Tibial nerve (tissue), 4 donors: ENCODE results near the gene TH. TPM values are rescaled to one million over a fixed set of nuclear protein-coding genes. Genes with fewer than 3 reads are reported as not detected.

Source experiments
- DNase-seq, 2 donors: peaks; one replicate each; pipeline ENCODE4 v3.0.0-alpha.2; 2019; ENCODE audit warnings: low spot score in 2 of 2
- H3K27ac ChIP-seq, 4 donors: fragments of 200-600 bp; sonication (generic) in 3 of 4; one replicate each; pipeline ENCODE4 v1.5.1; 2017 to 2019; ENCODE audit warnings: mild to moderate bottlenecking in 1 of 4
- H3K27me3 ChIP-seq, 2 donors: fragments of 200-600 bp; sonication (generic) in 1 of 2; one replicate each; pipeline versions ENCODE4 v1.5.1 to v1.6.0; 2017 to 2019
- H3K36me3 ChIP-seq, 3 donors: fragments of 200-600 bp; sonication (generic); one replicate each; pipeline ENCODE4 v1.5.1; 2018 to 2019
- H3K4me1 ChIP-seq, 4 donors: fragments of 200-600 bp; sonication (generic) in 3 of 4; one replicate each; pipeline ENCODE4 v1.5.1; 2017 to 2019
- H3K4me3 ChIP-seq, 4 donors: fragments of 200-600 bp; sonication (generic) in 3 of 4; one replicate each; pipeline ENCODE4 v1.5.1; 2017 to 2019; ENCODE audit warnings: mild to moderate bottlenecking in 1 of 4, moderate library complexity in 1 of 4
- H3K9me3 ChIP-seq, 4 donors: fragments of 200-600 bp; sonication (generic) in 3 of 4; one replicate each; pipeline ENCODE4 v1.5.1; 2017 to 2019
- CTCF ChIP-seq, 5 experiments: fragments of 200-600 bp in 3 of 5; fragments of 450-650 bp in 2 of 5; sonication (generic) in 3 of 5; IDR thresholded peaks; one replicate each; pipeline ENCODE4 v1.5.1; 2016 to 2019; ENCODE audit warnings: antibody characterized with exemption in 5 of 5, mild to moderate bottlenecking in 3 of 5, moderate library complexity in 2 of 5
- EP300 ChIP-seq, 2 donors: sonication (generic); formaldehyde crosslinking; IDR thresholded peaks; one replicate each; pipeline ENCODE4 v1.6.1; 2017; ENCODE audit warnings: antibody characterized with exemption in 2 of 2, mild to moderate bottlenecking in 1 of 2
- POLR2A ChIP-seq, 2 donors: fragments of 450-650 bp; IDR thresholded peaks; one replicate each; pipeline ENCODE4 v1.6.1; 2017; ENCODE audit warnings: antibody characterized with exemption in 2 of 2, mild to moderate bottlenecking in 2 of 2, moderate library complexity in 2 of 2
- WGBS, 2 donors: methylation state at CpG; one replicate each; pipeline ENCODE4 v1.1.5; 2018; 5-methylcytosine and 5-hydroxymethylcytosine counted together
- total RNA-seq, 4 donors: library from RNA; depleted of rRNA; stranded (reverse); fragments of >200 nt; gene quantifications; one replicate each; pipeline ENCODE4 v1.1.0, GENCODE V29; 2016

TH gene
- total RNA-seq, 4 donors from 2014 or later = 1.3 TPM; not detected in 3

DNA sequence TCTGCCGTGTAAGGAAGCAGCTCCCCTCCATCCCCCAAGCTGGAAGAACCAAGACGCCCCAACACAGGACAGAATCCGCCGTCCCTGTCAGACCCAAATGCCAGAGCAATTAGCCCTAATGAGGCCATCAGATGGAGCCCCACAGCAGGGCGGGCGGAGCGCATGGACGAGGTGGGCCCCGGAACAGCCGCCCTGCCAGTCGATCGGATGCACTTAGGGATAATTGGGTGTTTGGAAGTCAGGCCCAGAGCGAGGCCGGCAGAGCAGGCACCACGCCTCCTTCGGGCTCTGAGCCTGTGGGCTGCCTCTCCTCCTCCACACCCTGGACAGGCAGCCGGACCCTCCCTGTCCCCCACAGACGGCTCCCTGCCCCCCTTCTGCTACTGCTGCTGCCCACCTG lies 5.5 kb upstream of the TH start:
- no peak for DNase-seq
- no peaks in the 10 kb centered on the region for H3K36me3 ChIP-seq
- peaks cover 0 to 17% of the 10 kb centered on the region in 2 donors for H3K27me3 ChIP-seq
- no peak overlapping the region for H3K27ac ChIP-seq
- WGBS, 2 donors = 25 to 37% methylated on average over 3 to 17 of the region's 18 CpGs
- peaks cover 0 to 5% (median 0%) of the 10 kb centered on the region in 4 donors for H3K4me1 ChIP-seq
- H3K9me3 ChIP-seq = no peaks in the 10 kb centered on the region
- H3K4me3 ChIP-seq = no peak overlapping the region
- TF ChIP-seq CTCF (IDR thresholded peaks at IDR 0.05) (no peak), POLR2A (IDR thresholded peaks at IDR 0.05) (no peak), EP300 (IDR thresholded peaks at IDR 0.05) (no peak)

- Histone ChIP-seq H3K4me1 (peaks cover 0 to 5% (median 0%) of the 10 kb centered on the region in 4 donors), H3K27me3 (peaks cover 0 to 12% of the 10 kb centered on the region in 2 donors), H3K4me3 (no peak overlapping the region), H3K9me3 (no peaks in the 10 kb centered on the region), H3K27ac (no peak overlapping the region), H3K36me3 (no peaks in the 10 kb centered on the region)
- WGBS, 2 donors = 91 to 93% methylated on average over 11 to 14 of the region's 14 CpGs
- no peak for DNase-seq
- no peak for TF ChIP-seq POLR2A (IDR thresholded peaks at IDR 0.05)
- TF ChIP-seq EP300 (IDR thresholded peaks at IDR 0.05) = no peak
- no peak for TF ChIP-seq CTCF (IDR thresholded peaks at IDR 0.05)
Measured at GRCh38 chr11:2176389-2176900, 4.8 kb upstream of the TH start.

GRCh38 chr11:2175659-2176058 lies 4.0 kb upstream of the TH start:
- no peaks in the 10 kb centered on the region for H3K9me3 ChIP-seq
- H3K4me3 ChIP-seq = no peak overlapping the region
- H3K27ac ChIP-seq = no peak overlapping the region
- 42 to 50% methylated on average over 12 to 13 of the region's 13 CpGs for WGBS, 2 donors
- no peak for DNase-seq
- peaks cover 0 to 5% (median 0%) of the 10 kb centered on the region in 4 donors for H3K4me1 ChIP-seq
- H3K36me3 ChIP-seq = no peaks in the 10 kb centered on the region
- TF ChIP-seq CTCF (IDR thresholded peaks at IDR 0.05) (no peak), EP300 (IDR thresholded peaks at IDR 0.05) (no peak), POLR2A (IDR thresholded peaks at IDR 0.05) (no peak)
- H3K27me3 ChIP-seq = peaks cover 0 to 12% of the 10 kb centered on the region in 2 donors

DNA sequence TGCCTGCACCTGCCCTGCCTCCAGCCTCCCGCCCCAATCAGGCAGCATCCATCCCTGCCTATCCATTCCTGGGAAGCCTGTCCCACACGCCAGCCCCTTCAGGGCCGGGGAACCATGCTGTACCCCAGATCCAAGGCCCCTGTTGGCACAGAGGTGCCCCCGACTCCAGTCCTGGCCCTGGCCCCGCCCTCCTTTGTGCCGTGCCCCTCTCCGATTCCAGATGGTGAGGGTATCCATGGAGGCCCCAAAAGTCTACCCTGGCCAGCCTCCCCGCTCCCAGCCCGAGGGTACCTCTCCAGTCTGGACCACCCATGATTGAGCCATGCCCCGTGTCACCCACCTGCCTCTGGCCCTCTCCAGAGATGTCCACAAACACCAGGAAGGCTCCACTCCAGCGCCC lies 2.7 kb upstream of the TH start:
- WGBS, 2 donors = 87 to 97% methylated on average over 10 to 11 of the region's 11 CpGs
- Histone ChIP-seq H3K4me3 (no peak overlapping the region), H3K36me3 (no peaks in the 10 kb centered on the region), H3K27me3 (peaks cover 0 to 13% of the 10 kb centered on the region in 2 donors), H3K27ac (no peak overlapping the region), H3K4me1 (peaks cover 0 to 5% (median 0%) of the 10 kb centered on the region in 4 donors), H3K9me3 (no peaks in the 10 kb centered on the region)
- TF ChIP-seq CTCF (IDR thresholded peaks at IDR 0.05) (no peak), POLR2A (IDR thresholded peaks at IDR 0.05) (no peak), EP300 (IDR thresholded peaks at IDR 0.05) (no peak)
- no peak for DNase-seq

DNA sequence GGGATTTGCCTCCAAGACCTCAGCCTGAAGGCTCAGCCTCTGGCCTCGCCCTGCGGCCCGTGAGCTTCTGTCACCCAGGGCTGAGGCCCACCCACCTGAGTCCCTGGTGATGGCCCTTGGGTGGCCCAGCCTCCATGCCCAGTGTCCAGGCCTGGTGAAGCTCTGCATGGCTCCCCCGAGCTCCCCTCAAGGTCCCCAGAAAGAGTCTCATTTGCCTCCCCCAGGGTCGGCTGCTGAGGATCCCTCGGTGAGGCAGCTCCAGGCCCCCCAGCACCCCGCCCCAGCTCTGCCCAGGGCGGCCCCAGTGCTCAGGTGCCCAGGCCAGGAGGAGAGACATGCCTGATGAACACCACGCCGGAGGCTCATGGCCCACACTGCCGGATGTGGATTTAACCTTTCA lies 2.1 kb upstream of the TH start:
- Histone ChIP-seq H3K4me1 (peaks cover 0 to 5% (median 0%) of the 10 kb centered on the region in 4 donors), H3K9me3 (no peaks in the 10 kb centered on the region), H3K4me3 (no peak overlapping the region), H3K36me3 (no peaks in the 10 kb centered on the region), H3K27me3 (peaks cover 0 to 19% of the 10 kb centered on the region in 2 donors), H3K27ac (no peak overlapping the region)
- no peak for DNase-seq
- WGBS, 2 donors = 51 to 69% methylated on average over 6 to 11 of the region's 11 CpGs
- no peak for TF ChIP-seq EP300 (IDR thresholded peaks at IDR 0.05)
- TF ChIP-seq POLR2A (IDR thresholded peaks at IDR 0.05) = no peak
- no peak for TF ChIP-seq CTCF (IDR thresholded peaks at IDR 0.05)
